RWPE2 (cell line): Measurements from ENCODE around the gene TBC1D2.

Source experiments
- ATAC-seq: fragments of 200-7000 bp; cut with Tn5 transposase; 3 replicates; pipeline ENCODE4 v1.9.1; 2021; ENCODE audit warnings: low read depth
- DNase-seq: peaks from one replicate; pipeline ENCODE4 v3.0.0-alpha.2; 2020; ENCODE audit warnings: low spot score
- H3K27ac ChIP-seq: fragments of 450-650 bp; 2 replicates; pipeline ENCODE4 v1.5.1; 2017; ENCODE audit warnings: mild to moderate bottlenecking; ENCODE audit not compliant: poor library complexity, severe bottlenecking
- H3K27me3 ChIP-seq: fragments of 250-450 bp; sonication (Bioruptor Pico); 2 replicates; pipeline ENCODE4 v1.5.1; 2021; ENCODE audit warnings: mild to moderate bottlenecking, moderate library complexity; ENCODE audit not compliant: insufficient read depth, poor library complexity, severe bottlenecking
- H3K36me3 ChIP-seq: fragments of 250-450 bp; sonication (Bioruptor Pico); 2 replicates; pipeline ENCODE4 v1.5.1; 2020; ENCODE audit warnings: low read depth, mild to moderate bottlenecking, moderate library complexity
- H3K4me1 ChIP-seq: fragments of 250-450 bp; sonication (Bioruptor Pico); 2 replicates; pipeline ENCODE4 v1.5.1; 2021; ENCODE audit warnings: mild to moderate bottlenecking, moderate library complexity; ENCODE audit not compliant: insufficient read depth, poor library complexity, severe bottlenecking
- H3K4me3 ChIP-seq: fragments of 250-450 bp; sonication (Bioruptor Pico); 2 replicates; pipeline ENCODE4 v1.5.1; 2021; ENCODE audit warnings: mild to moderate bottlenecking, moderate library complexity; ENCODE audit not compliant: severe bottlenecking
- H3K9me3 ChIP-seq: fragments of 250-450 bp; sonication (Bioruptor Pico); 2 replicates; pipeline ENCODE4 v1.5.1; 2021; ENCODE audit warnings: mild to moderate bottlenecking, moderate library complexity; ENCODE audit not compliant: severe bottlenecking
- CTCF ChIP-seq: fragments of 450-650 bp; IDR thresholded peaks from one replicate; pipeline ENCODE4 v1.5.1; 2017; ENCODE audit warnings: mild to moderate bottlenecking, moderate library complexity; ENCODE audit not compliant: poor library complexity, severe bottlenecking

TBC1D2 gene

GRCh38 chr9:98302150-98302549 lies 46.7 kb upstream of the TBC1D2 start:
- Histone ChIP-seq H3K27me3 (no peaks in the 10 kb centered on the region), H3K9me3 (no peaks in the 10 kb centered on the region), H3K27ac (no peak overlapping the region), H3K36me3 (no peaks in the 10 kb centered on the region), H3K4me1 (peaks cover 5% of the 10 kb centered on the region), H3K4me3 (no peak overlapping the region)
- DNase-seq (no peak), ATAC-seq (no peak)
- no peak for TF ChIP-seq CTCF

GRCh38 chr9:98300611-98301010 lies 45.2 kb upstream of the TBC1D2 start:
- no peak for ATAC-seq
- TF ChIP-seq CTCF = no peak

GRCh38 chr9:98298476-98298875 lies 43.0 kb upstream of the TBC1D2 start:
- Histone ChIP-seq H3K27me3 (no peaks in the 10 kb centered on the region), H3K4me1 (no peaks in the 10 kb centered on the region), H3K4me3 (no peak overlapping the region), H3K9me3 (no peaks in the 10 kb centered on the region), H3K27ac (no peak overlapping the region), H3K36me3 (no peaks in the 10 kb centered on the region)
- no peak for TF ChIP-seq CTCF
- ATAC-seq = no peak
- DNase-seq = no peak

More at GRCh38 chr9:98300611-98301010, 45.2 kb upstream of the TBC1D2 start:
- Histone ChIP-seq H3K36me3 (no peaks in the 10 kb centered on the region), H3K4me1 (no peaks in the 10 kb centered on the region), H3K4me3 (no peak overlapping the region), H3K9me3 (no peaks in the 10 kb centered on the region), H3K27ac (no peak overlapping the region), H3K27me3 (no peaks in the 10 kb centered on the region)
- no peak for DNase-seq

- no peak overlapping the region for H3K27ac ChIP-seq
- no peak overlapping the region for H3K4me3 ChIP-seq
- no peaks in the 10 kb centered on the region for H3K4me1 ChIP-seq
- H3K27me3 ChIP-seq = no peaks in the 10 kb centered on the region
- H3K9me3 ChIP-seq = no peaks in the 10 kb centered on the region
- ATAC-seq = no peak
- no peak for TF ChIP-seq CTCF
- DNase-seq = no peak
- no peaks in the 10 kb centered on the region for H3K36me3 ChIP-seq
These were observed 40.4 kb upstream of the TBC1D2 start for GRCh38 chr9:98295824-98296223.

- no peaks in the 10 kb centered on the region for H3K9me3 ChIP-seq
These were observed 36.4 kb upstream of the TBC1D2 start for GRCh38 chr9:98291820-98292219.

More at GRCh38 chr9:98291820-98292219, 36.4 kb upstream of the TBC1D2 start:
- Histone ChIP-seq H3K27me3 (no peaks in the 10 kb centered on the region), H3K4me1 (no peaks in the 10 kb centered on the region), H3K4me3 (no peak overlapping the region), H3K27ac (no peak overlapping the region), H3K36me3 (no peaks in the 10 kb centered on the region)
- DNase-seq (no peak), ATAC-seq (no peak)
- TF ChIP-seq CTCF = no peak
